Liver (tissue), 9 donors: ENCODE measurements around the gene LEKR1. TPM values are rescaled to one million over a fixed set of nuclear protein-coding genes. Genes with fewer than 3 reads are reported as not detected.

Source experiments
- DNase-seq: peaks from one replicate; pipeline ENCODE4 v3.0.0-alpha.2; 2017; ENCODE audit warnings: low spot score
- H3K27ac ChIP-seq, 2 donors: one replicate each; pipeline ENCODE4 v1.7.0; 2013; ENCODE audit warnings: inconsistent platforms in 2 of 2, low read length in 2 of 2, control low read depth in 1 of 2, low read depth in 1 of 2, mild to moderate bottlenecking in 1 of 2
- H3K27me3 ChIP-seq, 4 donors: one replicate each; pipeline versions ENCODE4 v1.6.1 to v1.7.0; 2013; ENCODE audit warnings: low read length in 3 of 4, inconsistent platforms in 1 of 4, mild to moderate bottlenecking in 1 of 4, moderate library complexity in 1 of 4; ENCODE audit not compliant: control insufficient read depth in 4 of 4, insufficient read depth in 4 of 4
- H3K36me3 ChIP-seq, 4 donors: one replicate each; pipeline versions ENCODE4 v1.6.1 to v1.7.0; 2013; ENCODE audit warnings: low read length in 3 of 4, mild to moderate bottlenecking in 3 of 4, low read depth in 1 of 4, moderate library complexity in 1 of 4; ENCODE audit not compliant: control insufficient read depth in 4 of 4, insufficient read depth in 3 of 4
- H3K4me1 ChIP-seq, 4 donors: one replicate each; pipeline versions ENCODE4 v1.6.1 to v1.7.0; 2013; ENCODE audit warnings: low read length in 3 of 4, mild to moderate bottlenecking in 3 of 4, moderate library complexity in 1 of 4; ENCODE audit not compliant: control insufficient read depth in 4 of 4, insufficient read depth in 4 of 4
- H3K4me3 ChIP-seq, 3 donors: one replicate each; pipeline versions ENCODE4 v1.6.1 to v1.7.0; 2013; ENCODE audit warnings: low read length in 3 of 3, control low read depth in 1 of 3, low read depth in 1 of 3, mild to moderate bottlenecking in 1 of 3
- H3K9ac ChIP-seq, 2 donors: one replicate each; pipeline ENCODE4 v1.7.0; 2013; ENCODE audit warnings: low read length in 2 of 2, mild to moderate bottlenecking in 2 of 2, moderate library complexity in 2 of 2, control low read depth in 1 of 2, low read depth in 1 of 2
- H3K9me3 ChIP-seq, 4 donors: one replicate each; pipeline versions ENCODE4 v1.6.1 to v1.7.0; 2013; ENCODE audit warnings: low read length in 3 of 4; ENCODE audit not compliant: control insufficient read depth in 4 of 4
- EGR1 ChIP-seq, 2 donors: IDR thresholded peaks; 2 replicates each; pipeline ENCODE4 v1.6.1; 2016 to 2018; ENCODE audit warnings: antibody characterized with exemption in 2 of 2, low read depth in 2 of 2
- FOXA1 ChIP-seq: IDR thresholded peaks from 2 replicates; pipeline ENCODE4 v1.6.1; 2016; ENCODE audit warnings: antibody characterized with exemption
- FOXA2 ChIP-seq: IDR thresholded peaks from 2 replicates; pipeline ENCODE4 v1.6.1; 2016; ENCODE audit warnings: antibody characterized with exemption
- GABPA ChIP-seq, 2 donors: IDR thresholded peaks in 1 of 2; conservative IDR thresholded peaks in 1 of 2; 2 replicates each; pipeline ENCODE4 v1.6.1; 2016; ENCODE audit warnings: antibody characterized with exemption in 2 of 2, mild to moderate bottlenecking in 1 of 2, moderate library complexity in 1 of 2
- HNF4A ChIP-seq, 2 donors: conservative IDR thresholded peaks; 2 replicates each; pipeline ENCODE4 v1.6.1; 2016; ENCODE audit warnings: antibody characterized with exemption in 2 of 2, mild to moderate bottlenecking in 2 of 2
- HNF4G ChIP-seq: IDR thresholded peaks from 2 replicates; pipeline ENCODE4 v1.6.1; 2016; ENCODE audit warnings: antibody characterized with exemption
- JUND ChIP-seq, 2 donors: IDR thresholded peaks; 2 replicates each; pipeline ENCODE4 v1.6.1; 2016; ENCODE audit warnings: antibody characterized with exemption in 2 of 2
- NR2F2 ChIP-seq: IDR thresholded peaks from 2 replicates; pipeline ENCODE4 v1.6.1; 2016; ENCODE audit warnings: antibody characterized with exemption
- RAD21 ChIP-seq, 2 donors: IDR thresholded peaks; 2 replicates each; pipeline ENCODE4 v1.6.1; 2016; ENCODE audit warnings: antibody characterized with exemption in 2 of 2, mild to moderate bottlenecking in 2 of 2
- SP1 ChIP-seq: IDR thresholded peaks from 2 replicates; pipeline ENCODE4 v1.6.1; 2018; ENCODE audit warnings: antibody characterized with exemption, mild to moderate bottlenecking
- TAF1 ChIP-seq: conservative IDR thresholded peaks from 2 replicates; pipeline ENCODE4 v1.6.1; 2016; ENCODE audit warnings: antibody characterized with exemption, mild to moderate bottlenecking
- YY1 ChIP-seq: IDR thresholded peaks from 2 replicates; pipeline ENCODE4 v1.6.1; 2016; ENCODE audit warnings: antibody characterized with exemption, mild to moderate bottlenecking
- polyA plus RNA-seq, 2 donors: library from polyadenylated mRNA; stranded (reverse) in 1 of 2; unstranded in 1 of 2; fragments of 200-250 nt in 1 of 2; fragments of >200 nt in 1 of 2; fragmentation: Nextera tagmentation in 1 of 2; extraction: Ambion mirVana in 1 of 2; gene quantifications; one replicate each; pipeline versions ENCODE4 v1.2.1 to v1.2.3, GENCODE V29; 2013 to 2015
- total RNA-seq, 2 donors: library from RNA; depleted of rRNA; stranded (reverse); fragments of >200 nt; gene quantifications; one replicate each; pipeline ENCODE4 v1.2.3, GENCODE V29; 2014
- TF ChIP-seq, protein P1 (sequence below): IDR thresholded peaks from 2 replicates; pipeline ENCODE4 v1.6.1; 2016; ENCODE audit warnings: antibody characterized with exemption
- TF ChIP-seq, protein P2 (sequence below): IDR thresholded peaks from 2 replicates; pipeline ENCODE4 v1.6.1; 2016; ENCODE audit warnings: antibody characterized with exemption, mild to moderate bottlenecking
- TF ChIP-seq, protein P3 (sequence below): IDR thresholded peaks from 2 replicates; pipeline ENCODE4 v1.6.1; 2016; ENCODE audit warnings: antibody characterized with exemption
- TF ChIP-seq, protein P4 (sequence below): fragments of 150-350 bp; IDR thresholded peaks from 2 replicates; pipeline ENCODE4 v1.5.1; 2017; ENCODE audit warnings: improper control_type of control experiment, low read depth, low read length; ENCODE audit not compliant: missing input control
- TF ChIP-seq, protein P5 (sequence below): IDR thresholded peaks from 2 replicates; pipeline ENCODE4 v1.6.1; 2016; ENCODE audit warnings: antibody characterized with exemption
- donor health status: healthy.
- donor health status: healthy.
- donor health status: healthy.
- donor health status: healthy.
- donor health status: healthy.

LEKR1 gene
- total and polyA plus RNA-seq, 4 donors: 0.19 to 0.72 (median 0.44) TPM

DNA sequence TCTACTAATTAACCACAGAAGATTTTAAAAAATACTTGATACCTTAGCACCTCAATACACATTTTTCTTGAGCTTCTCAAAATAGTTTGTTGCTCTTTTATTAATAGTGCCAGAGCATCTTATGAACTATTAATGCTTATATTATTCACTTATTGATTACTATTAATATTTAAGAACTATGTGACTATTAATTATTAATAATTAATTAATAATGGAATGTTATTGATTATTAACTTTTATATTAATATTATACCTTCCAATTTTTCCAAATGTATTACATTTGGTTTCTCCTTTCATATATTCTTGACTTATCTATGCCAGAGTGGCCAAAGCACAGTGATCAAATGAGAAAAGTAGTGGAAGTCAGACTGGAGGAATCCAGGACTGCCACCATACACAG lies 195.5 kb downstream of the LEKR1 start:
- no peaks in the 10 kb centered on the region for H3K4me1 ChIP-seq
- no peaks in the 10 kb centered on the region for H3K36me3 ChIP-seq
- no peak overlapping the region for H3K4me3 ChIP-seq
- no peak for DNase-seq
- TF ChIP-seq EGR1 (IDR thresholded peaks at IDR 0.05; ENCODE audit: low read depth in 2 of 2): no peak
- TF ChIP-seq HNF4G: no peak
- TF ChIP-seq, protein P1, sequence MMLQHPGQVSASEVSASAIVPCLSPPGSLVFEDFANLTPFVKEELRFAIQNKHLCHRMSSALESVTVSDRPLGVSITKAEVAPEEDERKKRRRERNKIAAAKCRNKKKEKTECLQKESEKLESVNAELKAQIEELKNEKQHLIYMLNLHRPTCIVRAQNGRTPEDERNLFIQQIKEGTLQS: no peak
- TF ChIP-seq RAD21 (IDR thresholded peaks at IDR 0.05): no peak
- TF ChIP-seq FOXA2: no peak
- no peak for TF ChIP-seq SP1
- TF ChIP-seq, protein P2, sequence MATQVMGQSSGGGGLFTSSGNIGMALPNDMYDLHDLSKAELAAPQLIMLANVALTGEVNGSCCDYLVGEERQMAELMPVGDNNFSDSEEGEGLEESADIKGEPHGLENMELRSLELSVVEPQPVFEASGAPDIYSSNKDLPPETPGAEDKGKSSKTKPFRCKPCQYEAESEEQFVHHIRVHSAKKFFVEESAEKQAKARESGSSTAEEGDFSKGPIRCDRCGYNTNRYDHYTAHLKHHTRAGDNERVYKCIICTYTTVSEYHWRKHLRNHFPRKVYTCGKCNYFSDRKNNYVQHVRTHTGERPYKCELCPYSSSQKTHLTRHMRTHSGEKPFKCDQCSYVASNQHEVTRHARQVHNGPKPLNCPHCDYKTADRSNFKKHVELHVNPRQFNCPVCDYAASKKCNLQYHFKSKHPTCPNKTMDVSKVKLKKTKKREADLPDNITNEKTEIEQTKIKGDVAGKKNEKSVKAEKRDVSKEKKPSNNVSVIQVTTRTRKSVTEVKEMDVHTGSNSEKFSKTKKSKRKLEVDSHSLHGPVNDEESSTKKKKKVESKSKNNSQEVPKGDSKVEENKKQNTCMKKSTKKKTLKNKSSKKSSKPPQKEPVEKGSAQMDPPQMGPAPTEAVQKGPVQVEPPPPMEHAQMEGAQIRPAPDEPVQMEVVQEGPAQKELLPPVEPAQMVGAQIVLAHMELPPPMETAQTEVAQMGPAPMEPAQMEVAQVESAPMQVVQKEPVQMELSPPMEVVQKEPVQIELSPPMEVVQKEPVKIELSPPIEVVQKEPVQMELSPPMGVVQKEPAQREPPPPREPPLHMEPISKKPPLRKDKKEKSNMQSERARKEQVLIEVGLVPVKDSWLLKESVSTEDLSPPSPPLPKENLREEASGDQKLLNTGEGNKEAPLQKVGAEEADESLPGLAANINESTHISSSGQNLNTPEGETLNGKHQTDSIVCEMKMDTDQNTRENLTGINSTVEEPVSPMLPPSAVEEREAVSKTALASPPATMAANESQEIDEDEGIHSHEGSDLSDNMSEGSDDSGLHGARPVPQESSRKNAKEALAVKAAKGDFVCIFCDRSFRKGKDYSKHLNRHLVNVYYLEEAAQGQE: no peak
- TF ChIP-seq, protein P3, sequence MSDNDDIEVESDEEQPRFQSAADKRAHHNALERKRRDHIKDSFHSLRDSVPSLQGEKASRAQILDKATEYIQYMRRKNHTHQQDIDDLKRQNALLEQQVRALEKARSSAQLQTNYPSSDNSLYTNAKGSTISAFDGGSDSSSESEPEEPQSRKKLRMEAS: no peak
- no peak for TF ChIP-seq JUND (IDR thresholded peaks at IDR 0.05)
- TF ChIP-seq, protein P4, sequence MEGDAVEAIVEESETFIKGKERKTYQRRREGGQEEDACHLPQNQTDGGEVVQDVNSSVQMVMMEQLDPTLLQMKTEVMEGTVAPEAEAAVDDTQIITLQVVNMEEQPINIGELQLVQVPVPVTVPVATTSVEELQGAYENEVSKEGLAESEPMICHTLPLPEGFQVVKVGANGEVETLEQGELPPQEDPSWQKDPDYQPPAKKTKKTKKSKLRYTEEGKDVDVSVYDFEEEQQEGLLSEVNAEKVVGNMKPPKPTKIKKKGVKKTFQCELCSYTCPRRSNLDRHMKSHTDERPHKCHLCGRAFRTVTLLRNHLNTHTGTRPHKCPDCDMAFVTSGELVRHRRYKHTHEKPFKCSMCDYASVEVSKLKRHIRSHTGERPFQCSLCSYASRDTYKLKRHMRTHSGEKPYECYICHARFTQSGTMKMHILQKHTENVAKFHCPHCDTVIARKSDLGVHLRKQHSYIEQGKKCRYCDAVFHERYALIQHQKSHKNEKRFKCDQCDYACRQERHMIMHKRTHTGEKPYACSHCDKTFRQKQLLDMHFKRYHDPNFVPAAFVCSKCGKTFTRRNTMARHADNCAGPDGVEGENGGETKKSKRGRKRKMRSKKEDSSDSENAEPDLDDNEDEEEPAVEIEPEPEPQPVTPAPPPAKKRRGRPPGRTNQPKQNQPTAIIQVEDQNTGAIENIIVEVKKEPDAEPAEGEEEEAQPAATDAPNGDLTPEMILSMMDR: no peak
- TF ChIP-seq YY1: no peak
- H3K27ac ChIP-seq: no peak overlapping the region
- no peak overlapping the region for H3K9ac ChIP-seq
- no peaks in the 10 kb centered on the region for H3K9me3 ChIP-seq
- no peaks in the 10 kb centered on the region for H3K27me3 ChIP-seq

DNA sequence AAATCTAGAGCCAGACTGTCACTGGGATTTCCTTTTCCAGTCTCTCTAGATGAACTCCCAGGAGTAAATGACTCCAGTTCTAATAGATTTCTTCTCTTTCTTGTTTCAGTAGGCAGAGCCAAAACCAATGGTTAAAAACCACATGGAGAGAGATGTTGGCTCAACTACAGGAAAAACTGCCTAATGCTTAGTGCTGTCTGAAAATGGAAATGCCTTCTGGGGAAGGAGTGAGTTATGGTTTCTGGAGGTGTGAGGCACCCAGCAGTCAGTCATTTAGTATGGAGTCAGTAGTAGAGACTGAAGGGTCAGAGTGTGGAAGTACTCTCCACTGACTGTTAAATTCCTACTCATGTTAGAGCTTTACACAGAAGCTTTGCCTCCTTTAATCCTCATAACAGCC lies 197.1 kb downstream of the LEKR1 start:
- Histone ChIP-seq H3K36me3 (no peaks in the 10 kb centered on the region), H3K27me3 (no peaks in the 10 kb centered on the region), H3K4me1 (no peaks in the 10 kb centered on the region), H3K27ac (no peak overlapping the region), H3K9ac (no peak overlapping the region), H3K9me3 (no peaks in the 10 kb centered on the region), H3K4me3 (no peak overlapping the region)
- TF ChIP-seq TAF1 (no peak), SP1 (no peak), NR2F2 (no peak), GABPA (IDR thresholded peaks at IDR 0.05 in 1 of 2, conservative IDR thresholded peaks at IDR 0.05 in 1 of 2) (no peak), FOXA2 (no peak), JUND (IDR thresholded peaks at IDR 0.05) (no peak), RAD21 (IDR thresholded peaks at IDR 0.05) (no peak), FOXA1 (no peak), EGR1 (IDR thresholded peaks at IDR 0.05; ENCODE audit: low read depth in 2 of 2) (no peak), HNF4A (conservative IDR thresholded peaks at IDR 0.05) (no peak)
- TF ChIP-seq, protein P1: no peak
- TF ChIP-seq, protein P5, sequence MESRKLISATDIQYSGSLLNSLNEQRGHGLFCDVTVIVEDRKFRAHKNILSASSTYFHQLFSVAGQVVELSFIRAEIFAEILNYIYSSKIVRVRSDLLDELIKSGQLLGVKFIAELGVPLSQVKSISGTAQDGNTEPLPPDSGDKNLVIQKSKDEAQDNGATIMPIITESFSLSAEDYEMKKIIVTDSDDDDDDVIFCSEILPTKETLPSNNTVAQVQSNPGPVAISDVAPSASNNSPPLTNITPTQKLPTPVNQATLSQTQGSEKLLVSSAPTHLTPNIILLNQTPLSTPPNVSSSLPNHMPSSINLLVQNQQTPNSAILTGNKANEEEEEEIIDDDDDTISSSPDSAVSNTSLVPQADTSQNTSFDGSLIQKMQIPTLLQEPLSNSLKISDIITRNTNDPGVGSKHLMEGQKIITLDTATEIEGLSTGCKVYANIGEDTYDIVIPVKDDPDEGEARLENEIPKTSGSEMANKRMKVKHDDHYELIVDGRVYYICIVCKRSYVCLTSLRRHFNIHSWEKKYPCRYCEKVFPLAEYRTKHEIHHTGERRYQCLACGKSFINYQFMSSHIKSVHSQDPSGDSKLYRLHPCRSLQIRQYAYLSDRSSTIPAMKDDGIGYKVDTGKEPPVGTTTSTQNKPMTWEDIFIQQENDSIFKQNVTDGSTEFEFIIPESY: no peak
- TF ChIP-seq, protein P3: no peak
- TF ChIP-seq, protein P2: no peak
- no peak for DNase-seq
